Naive thymus-derived CD8-positive, alpha-beta T cell (primary cell): ENCODE data around the gene EME2. TPM values are rescaled to one million over a fixed set of nuclear protein-coding genes. Genes with fewer than 3 reads are reported as not detected.
"Not testable (repeated sequence)": the region's sequence is repeated elsewhere in the genome, so short reads cannot be mapped to it uniquely, and the experiment has no call there.

ENCODE experiments used
- ATAC-seq, 2 donors: fragments of 150-1000 bp; cut with Tn5 transposase in 1 of 2; sonication (Bioruptor Pico), chemical (Tn5 transposase) in 1 of 2; 1 replicate in 1 of 2; 2 replicates in 1 of 2; pipeline ENCODE4 v1.10.0; 2021; ENCODE audit warnings: mild to moderate bottlenecking in 2 of 2, moderate library complexity in 2 of 2
- POLR2A ChIA-PET: fragments of 350-600 bp; sonication (Branson Sonifier 250); formaldehyde crosslinking; loops from one replicate; lab custom pipeline; 2021; ENCODE audit warnings: antibody characterized with exemption; lab: Charles Lee
- DNase-seq, 10 donors: peaks; one replicate each; pipeline versions ENCODE4 v3.0.0 to v3.0.0-alpha.2; 2020 to 2022
- H3K27ac Mint-ChIP-seq, 10 donors: one replicate each; pipeline ENCODE4 v1.8.0; 2020 to 2022; ENCODE audit warnings: mild to moderate bottlenecking in 10 of 10, mixed read lengths in 10 of 10, moderate library complexity in 4 of 10, inconsistent platforms in 1 of 10
- H3K27me3 Mint-ChIP-seq, 5 donors: one replicate each; pipeline ENCODE4 v1.8.0; 2021 to 2022; ENCODE audit warnings: mixed read lengths in 5 of 5
- H3K36me3 Mint-ChIP-seq, 3 donors: one replicate each; pipeline ENCODE4 v1.8.0; 2020 to 2022; ENCODE audit warnings: mixed read lengths in 3 of 3, mild to moderate bottlenecking in 2 of 3, inconsistent platforms in 1 of 3
- H3K4me1 Mint-ChIP-seq, 4 donors: one replicate each; pipeline ENCODE4 v1.8.0; 2021 to 2022; ENCODE audit warnings: mixed read lengths in 4 of 4
- H3K4me3 Mint-ChIP-seq, 10 donors: one replicate each; pipeline ENCODE4 v1.8.0; 2020 to 2022; ENCODE audit warnings: mild to moderate bottlenecking in 10 of 10, mixed read lengths in 10 of 10, moderate library complexity in 6 of 10, inconsistent platforms in 1 of 10
- H3K9me3 Mint-ChIP-seq, 9 donors: one replicate each; pipeline ENCODE4 v1.8.0; 2020 to 2022; ENCODE audit warnings: mixed read lengths in 9 of 9, mild to moderate bottlenecking in 3 of 9, inconsistent platforms in 1 of 9, moderate library complexity in 1 of 9
- polyA plus RNA-seq, 3 donors: library from polyadenylated mRNA; unstranded; fragments of 300-500 nt; fragmentation: Illumina TruSeq; gene quantifications; one replicate each; pipeline ENCODE4 v1.2.3, GENCODE V29; 2021
- total RNA-seq, 8 experiments: library from RNA in 2 of 8; stranded (reverse) in 2 of 8; gene quantifications; one replicate each; pipeline ENCODE4 v1.2.3 and lab custom pipeline; 2021 to 2026

The EME2 gene
- 10 to 100 TPM; 28.4 to 31.5 TPM for total RNA-seq
- polyA plus RNA-seq: 1 to 10 TPM in 2 of 3 donors, under 1 TPM in 1; 0.35 to 1.6 (median 1.1) TPM
- total RNA-seq (lab: John Stamatoyannopoulos, UW): 50.3 to 106 (median 70.4) reads per million in 6 experiments

GRCh38 chr16:1772362-1772907 is at the start of gene EME2:
EME2 (plus strand) TSS chr16:1772810; CDS start chr16:1773228, 418 bp downstream.
- Mint-ChIP-seq H3K9me3 (no peaks in the 10 kb centered on the region), H3K27ac (peak within 1 kb of the TSS; percentile 88 to 97 (median 95)), H3K36me3 (peaks cover 0 to 8% (median 0%) of the 10 kb centered on the region in 3 donors), H3K27me3 (no peaks in the 10 kb centered on the region), H3K4me1 (peaks cover 10 to 27% (median 19%) of the 10 kb centered on the region in 4 donors), H3K4me3 (peak within 1 kb of the TSS; percentile 90 to 99 (median 96))
- ATAC-seq (peak; percentile 16 to 43), DNase-seq (peak in 8 of 10 donors; percentile 18 to 56 (median 44))
- POLR2A ChIA-PET: interaction anchor here (0.6 to 7.3 kb wide), 15 partner anchors 9 to 1290 kb away, joined by 3 to 118 read pairs (median 4); partner anchors contain the start of genes FAHD1, HAGH, IFT140 and JPT2

- peak in 6 of 10 donors; percentile 28 to 51 (median 48) for DNase-seq
- H3K27ac Mint-ChIP-seq: peak overlapping the region in 9 of 10 donors; percentile 15 to 84 (median 69)
- ATAC-seq: peak; percentile 37 to 48
- H3K36me3 Mint-ChIP-seq: peaks cover 0 to 23% (median 3%) of the 10 kb centered on the region in 3 donors
- H3K27me3 Mint-ChIP-seq: no peaks in the 10 kb centered on the region
- no peaks in the 10 kb centered on the region for H3K9me3 Mint-ChIP-seq
- H3K4me1 Mint-ChIP-seq: peaks cover 17 to 56% (median 45%) of the 10 kb centered on the region in 4 donors
- H3K4me3 Mint-ChIP-seq: peak overlapping the region in 4 of 10 donors; percentile 7 to 46 (median 44)
- POLR2A ChIA-PET: interaction anchor here (0.6 to 1.1 kb wide), 4 partner anchors 22 to 279 kb away, joined by 3 to 5 read pairs (median 4); partner anchors contain the start of gene CCDC154
Measured at GRCh38 chr16:1723450-1724147, 49.0 kb upstream of the EME2 start.

- Mint-ChIP-seq H3K4me3 (no peak overlapping the region), H3K9me3 (no peaks in the 10 kb centered on the region), H3K36me3 (peaks cover 0 to 30% (median 5%) of the 10 kb centered on the region in 3 donors), H3K4me1 (peaks cover 17 to 48% (median 37%) of the 10 kb centered on the region in 4 donors), H3K27ac (no peak overlapping the region), H3K27me3 (no peaks in the 10 kb centered on the region)
- ATAC-seq (no peak), DNase-seq (no peak)
- POLR2A ChIA-PET: interaction anchor here (1.0 to 1.5 kb wide), 4 partner anchors 9 to 110 kb away, joined by 3 read pairs; partner anchors contain the start of gene JPT2
Measured at GRCh38 chr16:1724491-1724890, 48.1 kb upstream of the EME2 start.

- ATAC-seq: no peak
- peaks cover 0 to 40% (median 5%) of the 10 kb centered on the region in 3 donors for H3K36me3 Mint-ChIP-seq
- H3K4me1 Mint-ChIP-seq: peaks cover 15 to 31% (median 24%) of the 10 kb centered on the region in 4 donors
- POLR2A ChIA-PET: interaction anchor here (0.5 kb wide), 1 partner anchor 213 kb away, joined by 4 read pairs; no protein-coding TSS in a partner anchor
- no peaks in the 10 kb centered on the region for H3K27me3 Mint-ChIP-seq
- no peak overlapping the region for H3K4me3 Mint-ChIP-seq
- peak overlapping the region in 7 of 10 donors; percentile 18 to 80 (median 61) for H3K27ac Mint-ChIP-seq
- H3K9me3 Mint-ChIP-seq: no peaks in the 10 kb centered on the region
- no peak for DNase-seq
Measured at GRCh38 chr16:1726661-1727502, 45.7 kb upstream of the EME2 start.

GRCh38 chr16:1727651-1728624 is 44.7 kb upstream of the EME2 start:
- peaks cover 11 to 20% (median 16%) of the 10 kb centered on the region in 4 donors for H3K4me1 Mint-ChIP-seq
- DNase-seq (no peak), ATAC-seq (no peak)
- H3K27ac Mint-ChIP-seq: peak overlapping the region in 2 of 10 donors; percentile 3 to 80
- POLR2A ChIA-PET: interaction anchor here (0.9 kb wide), 1 partner anchor 22 kb away, joined by 3 read pairs; the partner anchor contains the start of gene MAPK8IP3
- H3K27me3 Mint-ChIP-seq: no peaks in the 10 kb centered on the region
- H3K9me3 Mint-ChIP-seq: no peaks in the 10 kb centered on the region
- peaks cover 0 to 45% (median 5%) of the 10 kb centered on the region in 3 donors for H3K36me3 Mint-ChIP-seq
- H3K4me3 Mint-ChIP-seq: no peak overlapping the region

GRCh38 chr16:1729026-1729425 is 43.6 kb upstream of the EME2 start:
- Mint-ChIP-seq H3K27me3 (no peaks in the 10 kb centered on the region), H3K27ac (no peak overlapping the region), H3K4me3 (no peak overlapping the region), H3K9me3 (no peaks in the 10 kb centered on the region), H3K36me3 (peaks cover 0 to 52% (median 5%) of the 10 kb centered on the region in 3 donors), H3K4me1 (peaks cover 7 to 10% (median 7%) of the 10 kb centered on the region in 4 donors)
- ATAC-seq (no peak), DNase-seq (no peak)
- POLR2A ChIA-PET: interaction anchor here (0.8 kb wide), 1 partner anchor 709 kb away, joined by 3 read pairs; no protein-coding TSS in a partner anchor

- POLR2A ChIA-PET: interaction anchor here (0.8 kb wide), 1 partner anchor 708 kb away, joined by 3 read pairs; no protein-coding TSS in a partner anchor
- peaks cover 7 to 10% (median 7%) of the 10 kb centered on the region in 4 donors for H3K4me1 Mint-ChIP-seq
Measured at GRCh38 chr16:1729445-1729844, 43.2 kb upstream of the EME2 start.

GRCh38 chr16:1731073-1731472 is 41.5 kb upstream of the EME2 start:
- H3K27ac Mint-ChIP-seq: no peak overlapping the region
- no peaks in the 10 kb centered on the region for H3K27me3 Mint-ChIP-seq
- no peak for DNase-seq
- peaks cover 7 to 11% (median 7%) of the 10 kb centered on the region in 4 donors for H3K4me1 Mint-ChIP-seq
- H3K4me3 Mint-ChIP-seq: no peak overlapping the region
- H3K36me3 Mint-ChIP-seq: peaks cover 0 to 47% (median 5%) of the 10 kb centered on the region in 3 donors
- POLR2A ChIA-PET: no interaction called here
- no peak for ATAC-seq
- no peaks in the 10 kb centered on the region for H3K9me3 Mint-ChIP-seq

More at GRCh38 chr16:1729445-1729844, 43.2 kb upstream of the EME2 start:
- H3K27me3 Mint-ChIP-seq: no peaks in the 10 kb centered on the region
- ATAC-seq: no peak
- H3K27ac Mint-ChIP-seq: no peak overlapping the region
- H3K9me3 Mint-ChIP-seq: no peaks in the 10 kb centered on the region
- DNase-seq: no peak
- peaks cover 0 to 52% (median 5%) of the 10 kb centered on the region in 3 donors for H3K36me3 Mint-ChIP-seq
- no peak overlapping the region for H3K4me3 Mint-ChIP-seq

GRCh38 chr16:1731603-1732002 is 41.0 kb upstream of the EME2 start:
- Mint-ChIP-seq H3K36me3 (peaks cover 0 to 42% (median 5%) of the 10 kb centered on the region in 3 donors), H3K4me3 (no peak overlapping the region), H3K4me1 (peaks cover 4 to 11% (median 7%) of the 10 kb centered on the region in 4 donors), H3K9me3 (no peaks in the 10 kb centered on the region), H3K27me3 (no peaks in the 10 kb centered on the region), H3K27ac (peak overlapping the region in 3 of 10 donors; percentile 3 to 27 (median 13))
- POLR2A ChIA-PET: no interaction called here
- DNase-seq (no peak), ATAC-seq (no peak)

- DNase-seq (no peak), ATAC-seq (no peak)
- Mint-ChIP-seq H3K27me3 (no peaks in the 10 kb centered on the region), H3K9me3 (no peaks in the 10 kb centered on the region), H3K4me1 (peaks cover 1 to 6% (median 2%) of the 10 kb centered on the region in 4 donors), H3K4me3 (no peak overlapping the region), H3K36me3 (peaks cover 0 to 42% (median 2%) of the 10 kb centered on the region in 3 donors), H3K27ac (peak overlapping the region in 3 of 10 donors; percentile 3 to 40 (median 27))
- POLR2A ChIA-PET: no interaction called here
Measured at GRCh38 chr16:1732071-1732470, 40.5 kb upstream of the EME2 start.

GRCh38 chr16:1732551-1732987 is 40.0 kb upstream of the EME2 start:
- H3K4me1 Mint-ChIP-seq, DNase-seq, H3K27me3 Mint-ChIP-seq, ATAC-seq, H3K4me3 Mint-ChIP-seq, H3K9me3 Mint-ChIP-seq: not testable (repeated sequence)
- peaks cover 0 to 38% (median 2%) of the 10 kb centered on the region in 3 donors for H3K36me3 Mint-ChIP-seq
- H3K27ac Mint-ChIP-seq: peak overlapping the region in 1 of 10 donors; percentile 51
- POLR2A ChIA-PET: interaction anchor here (0.6 to 0.8 kb wide), 2 partner anchors 11 to 1481 kb away, joined by 3 to 4 read pairs; no protein-coding TSS in a partner anchor
